ENCODE results near the gene TFG.
"Not testable (repeated sequence)": the region's sequence is repeated elsewhere in the genome, so short reads cannot be mapped to it uniquely, and the experiment has no call there.

Gene TFG

GRCh38 chr3:100708989-100709841, at the start of gene TFG:
Gene TFG (plus strand): TSS chr3:100709494. CDS start chr3:100713686, 4,192 bp downstream.
- ATAC-seq, result peak; percentile 93 to 94

DNA sequence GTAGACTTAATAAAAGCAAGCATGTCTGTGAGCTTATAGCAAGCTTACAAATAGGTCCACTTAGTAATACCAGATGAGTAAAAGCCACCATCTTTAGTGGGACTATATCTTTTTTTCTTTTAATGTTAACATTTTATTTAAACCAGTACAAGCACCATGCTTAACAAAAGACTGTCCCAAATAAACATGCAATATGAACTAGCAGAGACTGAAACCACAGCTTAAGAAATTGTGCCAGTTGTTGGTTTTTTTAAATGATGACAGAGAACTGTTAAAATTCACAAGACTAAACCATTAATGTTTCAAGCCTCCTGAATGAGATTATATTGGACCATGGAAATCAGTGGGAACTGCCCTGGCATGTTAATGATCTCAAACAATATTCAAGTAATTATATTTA, 48.0 kb upstream of the TFG start:
- not testable (repeated sequence) for ATAC-seq

DNA sequence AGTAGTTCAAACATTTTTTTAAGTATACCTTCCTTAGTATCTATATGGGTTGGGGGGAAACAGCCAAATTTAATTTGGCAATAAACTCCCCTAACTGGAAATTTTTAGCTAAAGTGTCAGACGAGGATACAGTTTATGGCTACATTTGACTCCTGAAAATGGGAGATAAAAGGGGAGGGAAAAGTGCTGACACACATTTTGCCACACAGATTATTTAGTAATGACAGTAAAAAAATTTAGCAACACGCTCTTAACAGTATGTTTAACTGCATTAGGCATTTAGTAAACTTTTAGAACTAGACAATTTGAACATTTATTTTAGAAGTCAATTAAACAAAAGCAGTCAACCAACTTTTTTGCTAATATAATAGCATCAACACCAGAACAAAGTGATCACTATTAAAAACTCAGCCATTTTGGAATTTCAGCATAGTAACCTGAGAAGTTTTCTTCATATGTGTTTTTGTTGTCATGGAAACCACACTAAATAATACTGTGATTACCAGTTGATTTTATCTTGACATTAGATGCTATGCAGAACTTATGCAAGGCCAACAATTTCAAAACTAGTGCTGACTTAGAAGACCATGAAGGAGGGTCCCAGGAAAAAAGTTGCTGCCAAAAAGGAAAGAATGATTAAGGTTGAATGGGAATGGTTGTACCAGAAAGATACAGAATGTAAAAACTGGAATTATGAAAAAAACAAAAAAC, 47.0 kb upstream of the TFG start:
- no peak for ATAC-seq

DNA sequence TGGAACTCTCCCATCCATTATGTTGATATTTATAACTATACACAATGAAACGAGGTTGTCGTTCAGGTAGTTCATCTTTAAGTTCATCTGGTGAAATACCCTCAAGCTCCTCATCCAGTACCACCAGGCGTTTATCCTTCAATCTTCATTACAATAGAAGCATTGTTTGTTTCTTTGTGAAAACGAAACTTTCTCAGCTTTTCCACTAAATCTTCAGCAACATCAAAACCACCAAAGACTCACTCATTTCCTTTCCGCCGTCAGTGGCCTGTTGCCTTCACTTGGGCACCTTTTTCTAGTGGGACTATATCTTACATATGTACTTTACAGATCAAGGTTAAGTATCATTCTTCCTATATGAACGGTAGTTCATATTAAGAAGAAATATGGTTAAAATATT, 44.1 kb upstream of the TFG start:
- peak in 1 of 2 donors; percentile 55 for ATAC-seq

- not testable (repeated sequence) for ATAC-seq
These were observed 42.6 kb upstream of the TFG start for GRCh38 chr3:100666699-100667098.

- ATAC-seq, result not testable (repeated sequence)
These were observed 42.0 kb upstream of the TFG start for GRCh38 chr3:100667316-100667715.

GRCh38 chr3:100670995-100671394, 38.3 kb upstream of the TFG start:
- ATAC-seq, result not testable (repeated sequence)

GRCh38 chr3:100681496-100681895, 27.8 kb upstream of the TFG start:
- ATAC-seq, result no peak

DNA sequence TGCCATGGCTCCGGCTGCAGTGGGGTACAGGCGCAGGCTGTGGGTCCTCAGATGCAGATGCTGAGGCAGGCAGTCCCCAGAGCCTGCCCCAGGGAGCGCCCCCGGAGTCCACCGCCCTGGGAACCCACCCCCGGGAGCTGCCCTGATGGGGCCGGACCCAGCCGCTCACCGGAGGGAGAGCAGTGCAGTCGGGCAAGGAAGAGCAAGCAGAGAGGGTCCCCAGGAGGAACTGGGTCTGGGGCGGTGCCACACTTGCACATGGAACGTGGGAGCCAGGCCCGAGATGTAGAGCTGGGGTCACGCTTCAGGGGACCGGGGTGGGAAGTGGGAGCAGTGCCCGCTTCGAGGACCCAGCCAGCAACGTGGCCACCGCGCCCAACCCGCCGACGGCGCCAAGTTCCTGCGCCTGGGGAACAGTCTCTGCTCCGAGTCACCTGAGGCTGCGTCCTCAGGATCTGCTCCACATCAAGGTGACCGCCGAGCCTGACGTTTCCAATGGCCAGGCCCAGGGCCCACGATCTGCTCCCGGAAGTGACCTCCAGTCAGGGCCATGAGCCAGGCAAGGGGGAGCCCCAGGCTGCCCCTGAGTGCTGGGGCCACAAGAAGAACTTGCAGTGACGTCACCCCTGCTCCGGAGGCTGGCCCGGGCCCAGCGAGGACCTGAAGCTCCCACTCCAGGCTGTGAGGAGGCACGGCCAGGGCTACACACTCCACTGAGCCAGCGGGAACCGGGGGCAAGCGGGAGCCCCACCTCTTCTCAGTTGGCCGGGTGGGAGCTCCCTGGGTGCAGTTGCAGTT, 27.0 kb upstream of the TFG start:
- ATAC-seq, result no peak

DNA sequence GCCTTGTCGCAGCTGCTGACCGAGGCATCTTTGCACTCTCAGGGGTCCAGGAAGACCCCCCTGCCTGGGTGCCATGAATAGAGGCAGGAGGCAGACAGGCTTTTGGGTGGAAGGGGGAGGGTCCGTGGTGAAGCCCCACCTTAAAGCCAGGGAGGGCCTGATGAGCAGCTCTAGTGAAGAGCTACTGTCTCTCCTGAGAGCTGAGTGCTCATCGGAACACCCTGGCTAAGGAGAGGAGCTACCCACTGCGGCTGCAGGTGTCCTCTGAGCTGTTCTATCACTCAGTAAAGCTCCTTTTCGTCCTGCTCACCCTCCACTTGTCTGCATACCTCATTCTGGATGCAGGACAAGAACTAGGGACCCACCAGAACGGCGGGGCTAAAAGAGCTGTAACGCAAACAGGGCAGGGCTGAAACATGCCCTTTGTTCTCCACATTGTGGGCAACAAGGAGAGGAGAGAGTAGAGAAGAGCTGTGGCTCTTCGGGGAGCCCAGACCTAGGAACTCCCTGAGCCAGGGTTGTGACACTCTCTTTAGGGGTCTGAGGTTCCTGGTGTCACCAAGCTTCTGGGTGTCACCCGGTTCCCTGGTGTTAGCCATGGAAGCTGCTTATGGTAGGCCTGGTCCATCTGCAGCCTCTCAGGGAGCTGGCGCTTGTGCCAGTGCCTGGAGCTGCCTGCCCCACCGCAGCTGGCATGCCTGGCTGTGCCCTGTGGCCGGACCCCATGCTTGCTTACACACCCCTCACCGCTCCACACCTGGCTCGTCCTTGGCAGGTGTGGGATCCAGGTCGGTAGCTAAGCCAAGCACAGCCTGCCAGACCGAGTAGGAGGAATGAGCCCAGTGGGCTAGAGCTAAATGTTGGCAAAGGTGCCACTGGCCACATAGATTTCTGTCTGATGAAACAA, 26.2 kb upstream of the TFG start:
- no peak for ATAC-seq

GRCh38 chr3:100693225-100693624, 16.1 kb upstream of the TFG start:
- ATAC-seq, result no peak

GRCh38 chr3:100695696-100696095, 13.6 kb upstream of the TFG start:
- no peak for ATAC-seq

DNA sequence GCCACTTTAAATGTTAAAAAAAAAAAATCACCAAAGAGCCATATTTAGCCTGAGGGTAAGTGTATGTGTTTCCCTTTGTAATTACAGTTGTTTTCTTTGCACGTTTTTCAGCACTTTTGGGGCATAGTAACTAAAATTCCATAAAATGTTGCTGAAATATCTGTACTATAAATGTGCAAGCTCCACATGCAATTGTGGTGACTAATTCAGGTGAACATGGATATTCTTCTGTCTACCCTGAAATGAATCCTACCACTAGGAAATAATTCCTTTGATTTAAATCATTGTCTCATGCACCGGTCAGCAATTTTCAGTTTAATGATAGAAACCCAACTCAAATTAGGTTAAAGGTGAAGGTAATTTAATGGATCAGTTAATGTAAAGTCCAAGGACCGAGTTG, 13.1 kb upstream of the TFG start:
- ATAC-seq, result no peak

GRCh38 chr3:100697172-100697571, 12.1 kb upstream of the TFG start:
- ATAC-seq, result no peak

DNA sequence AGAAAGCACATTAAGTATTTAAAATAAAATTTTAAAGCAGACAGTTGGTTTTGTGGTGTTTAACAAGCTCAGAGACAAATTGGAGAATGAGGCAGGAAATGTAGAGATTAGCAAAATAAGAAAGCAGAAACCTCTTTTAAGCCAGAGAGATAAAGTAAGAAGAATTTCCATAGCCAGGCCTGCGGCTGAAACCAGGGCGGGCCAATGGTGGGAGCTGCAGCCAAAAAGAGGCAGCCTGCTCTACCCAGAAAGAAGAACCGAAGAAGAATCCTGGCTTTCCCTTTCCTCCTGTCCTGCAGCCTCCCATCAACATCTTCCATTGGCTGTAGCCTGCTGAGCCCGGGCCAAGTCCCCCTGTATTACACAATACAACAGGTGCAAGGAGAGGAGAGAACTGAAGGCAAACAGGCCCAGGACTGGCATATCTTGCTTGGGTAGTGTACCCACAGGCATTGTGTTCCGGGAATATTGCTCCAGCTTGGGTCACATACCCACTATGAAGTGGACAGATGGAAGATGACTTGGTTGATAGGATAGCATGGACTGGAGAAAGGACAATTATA, 11.5 kb upstream of the TFG start:
- ATAC-seq, result no peak

- no peak for ATAC-seq
These were observed 10.6 kb upstream of the TFG start for GRCh38 chr3:100698736-100699135.

- no peak for ATAC-seq
These were observed 8.6 kb upstream of the TFG start for GRCh38 chr3:100700708-100701107.

- no peak for ATAC-seq
These were observed 7.0 kb upstream of the TFG start for GRCh38 chr3:100702082-100702979.

GRCh38 chr3:100702980-100703345, 6.3 kb upstream of the TFG start:
- ATAC-seq, result no peak

DNA sequence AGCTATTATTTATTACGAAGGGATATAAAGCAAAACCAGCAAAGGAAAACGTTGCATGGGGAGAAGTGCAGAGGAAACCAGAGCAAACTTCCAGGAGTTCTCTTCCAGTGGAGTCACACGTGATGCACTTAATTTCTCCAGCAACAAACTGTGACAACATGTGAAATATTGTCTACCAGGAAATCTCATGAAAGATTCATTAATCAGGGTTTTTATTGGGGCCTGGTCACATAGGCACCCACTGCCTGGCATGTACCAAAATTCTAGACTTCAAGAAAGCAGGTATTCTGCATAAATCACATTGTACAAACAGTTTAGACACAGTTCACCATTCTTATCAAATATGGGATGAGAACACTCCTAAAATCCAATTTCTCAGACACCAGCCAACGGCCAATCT, 5.4 kb upstream of the TFG start:
- ATAC-seq, result no peak

DNA sequence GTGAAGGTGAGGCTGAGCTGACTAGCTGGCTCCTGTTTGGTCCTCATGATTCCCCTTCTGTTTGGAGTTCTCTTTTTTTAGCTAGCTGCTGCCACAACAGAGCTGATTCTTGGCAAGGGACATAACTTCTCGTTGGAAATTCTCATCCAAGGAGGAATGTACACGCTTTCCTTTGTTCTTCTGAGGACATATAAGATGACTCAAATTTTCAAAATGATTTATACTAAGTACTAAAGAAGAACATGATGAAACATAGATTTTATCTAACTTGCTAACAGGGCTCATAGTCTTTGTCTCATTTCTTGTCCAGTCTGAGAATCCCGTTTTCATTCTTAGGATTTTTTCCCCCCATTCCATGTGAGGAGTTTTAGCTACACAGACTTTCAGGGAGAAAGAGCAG, 2.9 kb upstream of the TFG start:
- no peak for ATAC-seq
